ENCODE data around the gene GGTA1. TPM values are rescaled to one million over a fixed set of nuclear protein-coding genes. Genes with fewer than 3 reads are reported as not detected.

Gene GGTA1
- total and polyA plus RNA-seq, 10 donors = 11.2 to 44.9 (median 23.3) TPM

DNA sequence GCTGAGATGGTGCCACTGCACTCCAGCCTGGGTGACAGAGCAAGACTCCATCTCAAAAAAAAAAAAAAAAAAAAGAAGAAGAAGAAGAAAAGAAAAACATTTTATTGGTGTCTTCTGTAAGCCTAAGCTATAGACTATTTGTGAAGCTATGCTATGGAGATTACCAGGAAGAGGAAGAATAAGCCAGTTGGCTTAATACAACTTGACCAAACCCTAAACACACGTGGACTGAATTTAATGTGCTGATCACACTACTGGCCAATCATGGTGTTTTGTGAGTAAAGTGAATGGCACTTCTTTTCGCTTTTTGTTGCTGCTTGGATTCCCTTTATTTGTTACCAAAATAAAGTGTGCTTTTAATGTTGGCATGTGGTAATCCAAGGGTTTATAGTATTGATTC, 49.9 kb downstream of the GGTA1 start:
- TF ChIP-seq, protein P1, sequence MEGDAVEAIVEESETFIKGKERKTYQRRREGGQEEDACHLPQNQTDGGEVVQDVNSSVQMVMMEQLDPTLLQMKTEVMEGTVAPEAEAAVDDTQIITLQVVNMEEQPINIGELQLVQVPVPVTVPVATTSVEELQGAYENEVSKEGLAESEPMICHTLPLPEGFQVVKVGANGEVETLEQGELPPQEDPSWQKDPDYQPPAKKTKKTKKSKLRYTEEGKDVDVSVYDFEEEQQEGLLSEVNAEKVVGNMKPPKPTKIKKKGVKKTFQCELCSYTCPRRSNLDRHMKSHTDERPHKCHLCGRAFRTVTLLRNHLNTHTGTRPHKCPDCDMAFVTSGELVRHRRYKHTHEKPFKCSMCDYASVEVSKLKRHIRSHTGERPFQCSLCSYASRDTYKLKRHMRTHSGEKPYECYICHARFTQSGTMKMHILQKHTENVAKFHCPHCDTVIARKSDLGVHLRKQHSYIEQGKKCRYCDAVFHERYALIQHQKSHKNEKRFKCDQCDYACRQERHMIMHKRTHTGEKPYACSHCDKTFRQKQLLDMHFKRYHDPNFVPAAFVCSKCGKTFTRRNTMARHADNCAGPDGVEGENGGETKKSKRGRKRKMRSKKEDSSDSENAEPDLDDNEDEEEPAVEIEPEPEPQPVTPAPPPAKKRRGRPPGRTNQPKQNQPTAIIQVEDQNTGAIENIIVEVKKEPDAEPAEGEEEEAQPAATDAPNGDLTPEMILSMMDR (IDR thresholded peaks at IDR 0.05 in 8 of 11, conservative IDR thresholded peaks at IDR 0.05 in 3 of 11) = no peak
- TF ChIP-seq POLR2AphosphoS5 (IDR thresholded peaks at IDR 0.05) (no peak), POLR2A (IDR thresholded peaks at IDR 0.05) (no peak)
- Histone ChIP-seq H3K27me3 (replicated peaks in 1 of 7) (peaks cover 0 to 21% (median 0%) of the 10 kb centered on the region in 7 donors), H3K27ac (no peak overlapping the region), H3K4me1 (peaks cover 0 to 16% (median 5%) of the 10 kb centered on the region in 6 donors), H3K36me3 (peaks cover 0 to 14% (median 0%) of the 10 kb centered on the region in 6 donors), H3K4me3 (no peak overlapping the region), H3K9me3 (no peaks in the 10 kb centered on the region)
- 77 to 91% (median 85%) methylated on average over 2 of the region's 2 CpGs for WGBS, 5 donors
- intact Hi-C loops (cut with DNase I; ENCODE audit: low total_unique reads) = no loop called here
- no peak for DNase-seq

DNA sequence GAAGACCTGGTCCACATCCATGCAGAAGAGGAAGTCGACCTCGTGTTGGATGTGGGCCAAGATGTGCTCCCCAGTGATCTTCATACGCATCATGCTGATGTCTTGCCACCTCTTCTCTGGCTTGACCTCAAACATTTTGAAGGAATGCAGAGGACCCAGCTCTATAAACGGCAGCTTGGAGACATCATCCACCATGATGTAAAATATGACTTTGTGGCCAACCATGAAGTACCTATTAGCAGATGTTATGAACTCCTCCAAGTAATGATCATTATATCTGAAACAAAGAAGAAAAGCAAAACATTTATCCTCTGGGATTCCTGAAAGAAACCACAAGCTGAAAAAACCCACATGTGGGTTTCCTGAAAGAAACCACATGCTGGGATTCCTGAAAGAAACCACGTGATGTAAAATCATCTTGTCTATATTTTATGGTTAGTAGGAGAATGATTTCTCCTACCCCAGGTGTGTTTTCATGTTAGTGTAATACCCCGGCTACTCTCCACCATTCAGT, 52.3 kb downstream of the GGTA1 start:
- H3K9me3 ChIP-seq = no peaks in the 10 kb centered on the region
- no peak for DNase-seq
- TF ChIP-seq, protein P1 (IDR thresholded peaks at IDR 0.05 in 8 of 11, conservative IDR thresholded peaks at IDR 0.05 in 3 of 11) = no peak
- TF ChIP-seq POLR2AphosphoS5 (IDR thresholded peaks at IDR 0.05) = no peak
- no peak for TF ChIP-seq POLR2A (IDR thresholded peaks at IDR 0.05)
- intact Hi-C loops (cut with DNase I; ENCODE audit: low total_unique reads) = no loop called here
- no peak overlapping the region for H3K4me3 ChIP-seq
- H3K27me3 ChIP-seq (replicated peaks in 1 of 7) = peaks cover 0 to 21% (median 0%) of the 10 kb centered on the region in 7 donors
- H3K36me3 ChIP-seq = no peaks in the 10 kb centered on the region
- no peak overlapping the region for H3K27ac ChIP-seq
- 41 to 50% (median 44%) methylated on average over 6 of the region's 6 CpGs for WGBS, 5 donors
- peaks cover 0 to 4% (median 0%) of the 10 kb centered on the region in 6 donors for H3K4me1 ChIP-seq

DNA sequence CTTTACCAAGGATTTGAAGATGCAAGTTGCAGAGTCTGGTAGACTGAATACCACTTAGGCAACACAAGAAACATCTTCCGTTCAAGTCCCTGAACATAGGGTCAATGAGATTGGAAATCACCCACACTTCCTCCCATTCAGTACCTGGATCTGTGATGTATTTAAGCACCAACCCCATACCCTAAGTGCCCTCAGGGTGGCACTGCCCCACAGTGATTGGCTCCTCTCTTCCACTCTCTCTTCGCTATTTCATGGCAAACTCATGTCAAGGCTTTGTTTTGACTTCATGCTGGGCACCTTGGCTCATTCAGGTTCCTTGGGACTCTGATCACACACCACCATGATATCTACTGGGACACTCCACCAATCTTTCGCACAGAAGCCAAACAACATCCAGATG, 53.7 kb downstream of the GGTA1 start:
- WGBS, 5 donors = 87 to 94% (median 88%) methylated on average over 3 of the region's 3 CpGs

DNA sequence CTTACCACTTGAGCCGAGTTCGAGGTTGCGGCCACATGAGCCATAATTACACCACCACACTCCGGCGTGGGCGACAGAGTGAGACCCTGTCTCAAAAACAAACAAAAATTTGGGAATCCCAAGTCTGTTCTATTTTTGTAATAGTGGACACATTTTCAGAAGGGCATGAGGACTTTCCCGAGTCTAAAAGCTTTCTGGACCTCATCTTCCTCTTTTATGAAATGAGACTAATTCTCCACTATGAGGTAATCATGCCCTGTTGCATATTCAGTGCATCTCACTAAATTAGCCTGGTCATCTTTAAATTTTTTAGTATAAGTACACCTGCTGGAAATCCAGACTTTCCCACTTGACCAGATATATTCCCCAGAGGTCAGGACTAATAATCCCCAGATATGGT, 55.7 kb downstream of the GGTA1 start:
- WGBS, 5 donors = 77 to 95% (median 87%) methylated on average over 7 of the region's 7 CpGs
- intact Hi-C loops (cut with DNase I; ENCODE audit: low total_unique reads) = no loop called here
- TF ChIP-seq, protein P1 (IDR thresholded peaks at IDR 0.05 in 8 of 11, conservative IDR thresholded peaks at IDR 0.05 in 3 of 11) = no peak
- TF ChIP-seq POLR2AphosphoS5 (IDR thresholded peaks at IDR 0.05) = no peak
- TF ChIP-seq POLR2A (IDR thresholded peaks at IDR 0.05) = no peak

More for the DNA sequence above, 53.7 kb downstream of the GGTA1 start:
- intact Hi-C loops (cut with DNase I; ENCODE audit: low total_unique reads) = no loop called here
- Histone ChIP-seq H3K4me1 (no peaks in the 10 kb centered on the region), H3K4me3 (no peak overlapping the region), H3K27ac (no peak overlapping the region), H3K9me3 (no peaks in the 10 kb centered on the region), H3K27me3 (replicated peaks in 1 of 7) (peaks cover 0 to 21% (median 0%) of the 10 kb centered on the region in 7 donors), H3K36me3 (no peaks in the 10 kb centered on the region)
- TF ChIP-seq POLR2A (IDR thresholded peaks at IDR 0.05) = no peak
- no peak for TF ChIP-seq POLR2AphosphoS5 (IDR thresholded peaks at IDR 0.05)
- TF ChIP-seq, protein P1 (IDR thresholded peaks at IDR 0.05 in 8 of 11, conservative IDR thresholded peaks at IDR 0.05 in 3 of 11) = peak in 2 of 11 experiments; percentile 11 to 14
- no peak for DNase-seq

More for the DNA sequence above, 55.7 kb downstream of the GGTA1 start:
- H3K9me3 ChIP-seq = no peaks in the 10 kb centered on the region
- no peaks in the 10 kb centered on the region for H3K36me3 ChIP-seq
- DNase-seq = no peak
- no peak overlapping the region for H3K4me3 ChIP-seq
- H3K27me3 ChIP-seq (replicated peaks in 1 of 7) = peaks cover 0 to 15% (median 0%) of the 10 kb centered on the region in 7 donors
- H3K27ac ChIP-seq = no peak overlapping the region
- H3K4me1 ChIP-seq = no peaks in the 10 kb centered on the region
